Stimulated activated CD8-positive, alpha-beta memory T cell treated with anti-CD3 and anti-CD28 coated beads, Interleukin-15, amount 100 ng/mL, for 4 hours (primary cell): Measurements from ENCODE around the gene PILRA.
"Not testable (repeated sequence)": the region's sequence is repeated elsewhere in the genome, so short reads cannot be mapped to it uniquely, and the experiment has no call there.

Source experiments
- DNase-seq, 2 donors: peaks; one replicate each; pipeline ENCODE4 v3.0.0-alpha.2; 2020; ENCODE audit warnings: low read depth in 2 of 2

Gene PILRA

GRCh38 chr7:100373261-100373831, at the start of gene PILRA:
Gene PILRA (plus strand): TSS chr7:100373487. CDS start chr7:100373657, 170 bp downstream.
- DNase-seq = no peak

- DNase-seq = not testable (repeated sequence)
Observed at GRCh38 chr7:100324194-100324593, 49.1 kb upstream of the PILRA start.

GRCh38 chr7:100325671-100326070, 47.6 kb upstream of the PILRA start:
- not testable (repeated sequence) for DNase-seq

GRCh38 chr7:100326914-100327313, 46.4 kb upstream of the PILRA start:
- not testable (repeated sequence) for DNase-seq

GRCh38 chr7:100335566-100336466, 37.5 kb upstream of the PILRA start:
- DNase-seq = peak; percentile 73 to 76

GRCh38 chr7:100338083-100338696, 35.1 kb upstream of the PILRA start:
- DNase-seq = not testable (repeated sequence)

GRCh38 chr7:100341286-100341685, 32.0 kb upstream of the PILRA start:
- not testable (repeated sequence) for DNase-seq

- DNase-seq = no peak
Observed at GRCh38 chr7:100342765-100343164, 30.5 kb upstream of the PILRA start.

- DNase-seq = not testable (repeated sequence)
Observed at GRCh38 chr7:100344124-100344559, 29.1 kb upstream of the PILRA start.

GRCh38 chr7:100344560-100345287, 28.6 kb upstream of the PILRA start:
- DNase-seq = peak; percentile 49 to 79

- DNase-seq = peak; percentile 31 to 46
Observed at GRCh38 chr7:100345288-100345672, 28.0 kb upstream of the PILRA start.

GRCh38 chr7:100346921-100347320, 26.4 kb upstream of the PILRA start:
- DNase-seq = no peak

- DNase-seq = no peak
Observed at GRCh38 chr7:100348805-100349204, 24.5 kb upstream of the PILRA start.

GRCh38 chr7:100349757-100350156, 23.5 kb upstream of the PILRA start:
- no peak for DNase-seq

- DNase-seq = no peak
Observed at GRCh38 chr7:100351657-100352058, 21.6 kb upstream of the PILRA start.

GRCh38 chr7:100352230-100352781, 21.0 kb upstream of the PILRA start:
- not testable (repeated sequence) for DNase-seq

GRCh38 chr7:100352984-100353684, 20.2 kb upstream of the PILRA start:
- DNase-seq = no peak

GRCh38 chr7:100353685-100354330, 19.5 kb upstream of the PILRA start:
- peak; percentile 37 to 53 for DNase-seq

- DNase-seq = no peak
Observed at GRCh38 chr7:100356416-100357068, 16.7 kb upstream of the PILRA start.

GRCh38 chr7:100357131-100357561, 16.1 kb upstream of the PILRA start:
- DNase-seq = no peak
